MM.1S (cell line): ENCODE data around the gene PRXL2C.

ENCODE experiments used
- DNase-seq: peaks from one replicate; pipeline ENCODE4 v3.0.0-alpha.2; 2015
- H2AFZ ChIP-seq: fragments of 300-600 bp; sonication (generic); 2 replicates; pipeline ENCODE4 v1.6.0; 2016; ENCODE audit warnings: antibody characterized with exemption, low read length
- H3F3A ChIP-seq: fragments of 300-600 bp; sonication (generic); 2 replicates; pipeline ENCODE4 v1.6.1; 2016; ENCODE audit warnings: mild to moderate bottlenecking, antibody characterized with exemption, low read length, moderate library complexity, mixed read lengths; ENCODE audit not compliant: insufficient read depth
- H3K27ac ChIP-seq: fragments of 300-600 bp; sonication (generic); 2 replicates; pipeline ENCODE4 v1.5.1; 2016; ENCODE audit warnings: mild to moderate bottlenecking, low read length
- H3K27me3 ChIP-seq: fragments of 300-600 bp; sonication (generic); replicated peaks from 2 replicates; pipeline ENCODE4 v1.6.0; 2016; ENCODE audit warnings: low read length; ENCODE audit not compliant: insufficient read depth
- H3K36me3 ChIP-seq: fragments of 300-600 bp; sonication (generic); replicated peaks from 2 replicates; pipeline ENCODE4 v1.6.1; 2016; ENCODE audit warnings: mild to moderate bottlenecking, low read length, mixed read lengths; ENCODE audit not compliant: insufficient read depth
- H3K4me1 ChIP-seq: fragments of 300-600 bp; sonication (generic); 2 replicates; pipeline ENCODE4 v1.6.1; 2016; ENCODE audit warnings: low read length, mixed read lengths
- H3K4me2 ChIP-seq: fragments of 300-600 bp; sonication (generic); 2 replicates; pipeline ENCODE4 v1.6.0; 2016; ENCODE audit warnings: low read depth, low read length
- H3K4me3 ChIP-seq: fragments of 300-600 bp; sonication (generic); 2 replicates; pipeline ENCODE4 v1.5.1; 2016; ENCODE audit warnings: low read length, mixed read lengths
- H3K79me2 ChIP-seq: fragments of 300-600 bp; sonication (generic); 2 replicates; pipeline ENCODE4 v1.6.1; 2016; ENCODE audit warnings: mixed run types, low read length, mixed read lengths
- H3K9ac ChIP-seq: fragments of 300-600 bp; sonication (generic); 2 replicates; pipeline ENCODE4 v1.6.1; 2016; ENCODE audit warnings: low read length, mixed read lengths
- H3K9me2 ChIP-seq: fragments of 300-600 bp; sonication (generic); replicated peaks from 2 replicates; pipeline ENCODE4 v1.6.1; 2016; ENCODE audit warnings: mild to moderate bottlenecking, low read length, mixed read lengths; ENCODE audit not compliant: insufficient read depth
- H3K9me3 ChIP-seq: fragments of 300-600 bp; sonication (generic); replicated peaks from 2 replicates; pipeline ENCODE4 v1.6.1; 2016; ENCODE audit warnings: mild to moderate bottlenecking, low read length, mixed read lengths; ENCODE audit not compliant: insufficient read depth
- H4K20me1 ChIP-seq: fragments of 300-600 bp; sonication (generic); 2 replicates; pipeline ENCODE4 v1.6.1; 2016; ENCODE audit warnings: mild to moderate bottlenecking, low read length, moderate library complexity, mixed read lengths; ENCODE audit not compliant: insufficient read depth
- EZH2 ChIP-seq: fragments of 300-600 bp; sonication (generic); optimal IDR thresholded peaks from 2 replicates; pipeline ENCODE3; 2017; ENCODE audit warnings: low read depth, mild to moderate bottlenecking, antibody characterized with exemption, low read length, mixed read lengths
- EZH2phosphoT487 ChIP-seq: fragments of 300-600 bp; sonication (generic); IDR thresholded peaks from 2 replicates; pipeline ENCODE4 v1.6.1; 2018; ENCODE audit warnings: antibody characterized with exemption, low read length
- TF ChIP-seq, protein P1 (sequence below): fragments of 300-600 bp; sonication (generic); IDR thresholded peaks from 2 replicates; pipeline ENCODE4 v1.5.1; 2016; ENCODE audit warnings: antibody characterized with exemption, low read length, mixed read lengths

Gene PRXL2C

DNA sequence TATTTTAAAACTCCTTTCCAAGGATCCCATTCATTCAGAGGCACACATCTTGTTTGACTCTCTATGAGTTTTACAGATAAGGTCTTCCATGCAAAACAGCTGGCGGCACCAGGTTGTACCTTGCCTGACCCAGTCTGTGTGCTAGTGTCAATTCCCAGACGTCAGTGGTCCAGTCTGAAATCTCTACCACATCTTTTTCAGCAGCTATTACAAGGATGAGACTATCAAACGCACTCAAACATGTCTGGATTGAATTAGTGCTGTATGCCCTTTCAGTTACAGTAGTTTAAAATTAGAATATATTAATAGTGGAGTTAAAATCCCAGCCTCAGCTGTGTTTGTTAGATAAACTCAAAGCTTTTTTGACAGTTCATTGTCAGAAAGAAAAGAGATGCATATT, 47.1 kb downstream of the PRXL2C start:
- no peaks in the 10 kb centered on the region for H3F3A ChIP-seq
- H3K9me3 ChIP-seq: no peaks in the 10 kb centered on the region
- H3K4me1 ChIP-seq: no peaks in the 10 kb centered on the region
- H3K9ac ChIP-seq: no peak overlapping the region
- no peaks in the 10 kb centered on the region for H4K20me1 ChIP-seq
- H3K79me2 ChIP-seq: no peaks in the 10 kb centered on the region
- H3K4me2 ChIP-seq: no peak overlapping the region
- no peak overlapping the region for H2AFZ ChIP-seq
- no peak overlapping the region for H3K4me3 ChIP-seq
- TF ChIP-seq EZH2phosphoT487 (no peak), EZH2 (no peak)
- TF ChIP-seq, protein P1, sequence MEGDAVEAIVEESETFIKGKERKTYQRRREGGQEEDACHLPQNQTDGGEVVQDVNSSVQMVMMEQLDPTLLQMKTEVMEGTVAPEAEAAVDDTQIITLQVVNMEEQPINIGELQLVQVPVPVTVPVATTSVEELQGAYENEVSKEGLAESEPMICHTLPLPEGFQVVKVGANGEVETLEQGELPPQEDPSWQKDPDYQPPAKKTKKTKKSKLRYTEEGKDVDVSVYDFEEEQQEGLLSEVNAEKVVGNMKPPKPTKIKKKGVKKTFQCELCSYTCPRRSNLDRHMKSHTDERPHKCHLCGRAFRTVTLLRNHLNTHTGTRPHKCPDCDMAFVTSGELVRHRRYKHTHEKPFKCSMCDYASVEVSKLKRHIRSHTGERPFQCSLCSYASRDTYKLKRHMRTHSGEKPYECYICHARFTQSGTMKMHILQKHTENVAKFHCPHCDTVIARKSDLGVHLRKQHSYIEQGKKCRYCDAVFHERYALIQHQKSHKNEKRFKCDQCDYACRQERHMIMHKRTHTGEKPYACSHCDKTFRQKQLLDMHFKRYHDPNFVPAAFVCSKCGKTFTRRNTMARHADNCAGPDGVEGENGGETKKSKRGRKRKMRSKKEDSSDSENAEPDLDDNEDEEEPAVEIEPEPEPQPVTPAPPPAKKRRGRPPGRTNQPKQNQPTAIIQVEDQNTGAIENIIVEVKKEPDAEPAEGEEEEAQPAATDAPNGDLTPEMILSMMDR: no peak
- H3K27me3 ChIP-seq: no peaks in the 10 kb centered on the region
- no peak overlapping the region for H3K27ac ChIP-seq
- no peaks in the 10 kb centered on the region for H3K36me3 ChIP-seq
- H3K9me2 ChIP-seq: no peaks in the 10 kb centered on the region
- DNase-seq: no peak

- Histone ChIP-seq H3K9me3 (no peaks in the 10 kb centered on the region), H3K4me1 (no peaks in the 10 kb centered on the region), H4K20me1 (no peaks in the 10 kb centered on the region), H3K4me3 (no peak overlapping the region), H3K9ac (no peak overlapping the region), H3K27ac (no peak overlapping the region), H3K79me2 (no peaks in the 10 kb centered on the region), H2AFZ (no peak overlapping the region), H3K27me3 (no peaks in the 10 kb centered on the region), H3K36me3 (no peaks in the 10 kb centered on the region), H3K9me2 (no peaks in the 10 kb centered on the region), H3F3A (no peaks in the 10 kb centered on the region), H3K4me2 (no peak overlapping the region)
- no peak for TF ChIP-seq EZH2
- TF ChIP-seq, protein P1: no peak
- TF ChIP-seq EZH2phosphoT487: no peak
- no peak for DNase-seq
Measured at GRCh38 chr9:96605328-96605727, 49.8 kb downstream of the PRXL2C start.

DNA sequence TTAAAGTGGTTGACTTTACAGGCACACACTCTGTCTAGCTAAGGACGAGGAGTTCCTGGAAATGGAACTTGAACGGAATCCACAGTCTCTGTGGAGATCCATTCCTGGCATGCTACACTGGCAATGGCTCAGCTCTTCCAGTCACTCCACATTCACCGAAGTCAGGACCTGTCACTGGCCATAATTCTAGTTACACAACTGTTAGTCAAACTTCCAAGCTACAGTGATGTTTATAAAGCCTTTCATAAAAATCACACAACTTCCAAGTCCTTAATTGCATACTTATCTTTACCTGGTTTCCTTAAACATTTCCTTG, 51.2 kb downstream of the PRXL2C start:
- DNase-seq: no peak
- no peaks in the 10 kb centered on the region for H3K9me3 ChIP-seq
- H3K4me1 ChIP-seq: no peaks in the 10 kb centered on the region
- H3K27ac ChIP-seq: no peak overlapping the region
- TF ChIP-seq EZH2: no peak
- TF ChIP-seq EZH2phosphoT487: no peak
- TF ChIP-seq, protein P1: no peak
- no peaks in the 10 kb centered on the region for H3K27me3 ChIP-seq
- H3K9ac ChIP-seq: no peak overlapping the region
- no peaks in the 10 kb centered on the region for H3F3A ChIP-seq
- no peak overlapping the region for H3K4me2 ChIP-seq
- no peaks in the 10 kb centered on the region for H3K79me2 ChIP-seq
- H3K36me3 ChIP-seq: no peaks in the 10 kb centered on the region
- no peak overlapping the region for H3K4me3 ChIP-seq
- no peaks in the 10 kb centered on the region for H4K20me1 ChIP-seq
- H3K9me2 ChIP-seq: no peaks in the 10 kb centered on the region
- H2AFZ ChIP-seq: no peak overlapping the region
